ENCODE data around the gene FIGN.

Gene FIGN

GRCh38 chr2:163703386-163703785 lies 32.4 kb downstream of the FIGN start:
- Mint-ChIP-seq H3K4me1 (ENCODE audit: low read depth) (no peaks in the 10 kb centered on the region), H3K27me3 (no peaks in the 10 kb centered on the region), H3K36me3 (ENCODE audit: low read depth) (no peaks in the 10 kb centered on the region), H3K9me3 (no peaks in the 10 kb centered on the region), H3K27ac (no peak overlapping the region), H3K4me3 (no peak overlapping the region)

GRCh38 chr2:163701399-163702195 lies 34.2 kb downstream of the FIGN start:
- Mint-ChIP-seq H3K27me3 (no peaks in the 10 kb centered on the region), H3K4me3 (no peak overlapping the region), H3K9me3 (no peaks in the 10 kb centered on the region), H3K27ac (no peak overlapping the region), H3K4me1 (ENCODE audit: low read depth) (no peaks in the 10 kb centered on the region), H3K36me3 (ENCODE audit: low read depth) (no peaks in the 10 kb centered on the region)

- Mint-ChIP-seq H3K36me3 (ENCODE audit: low read depth) (no peaks in the 10 kb centered on the region), H3K4me1 (ENCODE audit: low read depth) (no peaks in the 10 kb centered on the region), H3K27me3 (no peaks in the 10 kb centered on the region), H3K9me3 (no peaks in the 10 kb centered on the region), H3K27ac (no peak overlapping the region), H3K4me3 (no peak overlapping the region)
These were observed 37.0 kb downstream of the FIGN start for GRCh38 chr2:163698857-163699256.

- peaks cover 4% of the 10 kb centered on the region for H3K9me3 Mint-ChIP-seq
- H3K4me3 Mint-ChIP-seq, result no peak overlapping the region
- H3K27me3 Mint-ChIP-seq, result no peaks in the 10 kb centered on the region
- no peak overlapping the region for H3K27ac Mint-ChIP-seq
- H3K36me3 Mint-ChIP-seq (ENCODE audit: low read depth), result no peaks in the 10 kb centered on the region
- H3K4me1 Mint-ChIP-seq (ENCODE audit: low read depth), result no peaks in the 10 kb centered on the region
These were observed 37.8 kb downstream of the FIGN start for GRCh38 chr2:163697846-163698637.

GRCh38 chr2:163697429-163697828 lies 38.4 kb downstream of the FIGN start:
- Mint-ChIP-seq H3K9me3 (peaks cover 7% of the 10 kb centered on the region), H3K36me3 (ENCODE audit: low read depth) (no peaks in the 10 kb centered on the region), H3K27ac (no peak overlapping the region), H3K4me3 (no peak overlapping the region), H3K27me3 (no peaks in the 10 kb centered on the region), H3K4me1 (ENCODE audit: low read depth) (no peaks in the 10 kb centered on the region)

GRCh38 chr2:163693484-163693883 lies 42.3 kb downstream of the FIGN start:
- H3K27ac Mint-ChIP-seq, result no peak overlapping the region
- H3K27me3 Mint-ChIP-seq, result no peaks in the 10 kb centered on the region
- H3K9me3 Mint-ChIP-seq, result peaks cover 7% of the 10 kb centered on the region
- H3K4me1 Mint-ChIP-seq (ENCODE audit: low read depth), result no peaks in the 10 kb centered on the region
- H3K36me3 Mint-ChIP-seq (ENCODE audit: low read depth), result no peaks in the 10 kb centered on the region
- H3K4me3 Mint-ChIP-seq, result no peak overlapping the region

- Mint-ChIP-seq H3K9me3 (peaks cover 11% of the 10 kb centered on the region), H3K4me1 (ENCODE audit: low read depth) (no peaks in the 10 kb centered on the region), H3K4me3 (no peak overlapping the region), H3K27me3 (no peaks in the 10 kb centered on the region), H3K27ac (no peak overlapping the region), H3K36me3 (ENCODE audit: low read depth) (no peaks in the 10 kb centered on the region)
These were observed 43.0 kb downstream of the FIGN start for GRCh38 chr2:163692611-163693482.

GRCh38 chr2:163692081-163692480 lies 43.7 kb downstream of the FIGN start:
- Mint-ChIP-seq H3K4me1 (ENCODE audit: low read depth) (no peaks in the 10 kb centered on the region), H3K27ac (no peak overlapping the region), H3K36me3 (ENCODE audit: low read depth) (no peaks in the 10 kb centered on the region), H3K4me3 (no peak overlapping the region), H3K9me3 (peaks cover 11% of the 10 kb centered on the region), H3K27me3 (no peaks in the 10 kb centered on the region)

- H3K4me1 Mint-ChIP-seq (ENCODE audit: low read depth), result no peaks in the 10 kb centered on the region
These were observed 44.9 kb downstream of the FIGN start for GRCh38 chr2:163690896-163691295.

GRCh38 chr2:163687217-163687616 lies 48.6 kb downstream of the FIGN start:
- peaks cover 5% of the 10 kb centered on the region for H3K9me3 Mint-ChIP-seq
- H3K27me3 Mint-ChIP-seq, result no peaks in the 10 kb centered on the region
- H3K27ac Mint-ChIP-seq, result no peak overlapping the region
- no peaks in the 10 kb centered on the region for H3K36me3 Mint-ChIP-seq (ENCODE audit: low read depth)
- no peaks in the 10 kb centered on the region for H3K4me1 Mint-ChIP-seq (ENCODE audit: low read depth)
- no peak overlapping the region for H3K4me3 Mint-ChIP-seq

More at GRCh38 chr2:163690896-163691295, 44.9 kb downstream of the FIGN start:
- peaks cover 11% of the 10 kb centered on the region for H3K9me3 Mint-ChIP-seq
- H3K27me3 Mint-ChIP-seq, result no peaks in the 10 kb centered on the region
- no peak overlapping the region for H3K27ac Mint-ChIP-seq
- H3K4me3 Mint-ChIP-seq, result no peak overlapping the region
- H3K36me3 Mint-ChIP-seq (ENCODE audit: low read depth), result no peaks in the 10 kb centered on the region

- Mint-ChIP-seq H3K27ac (no peak overlapping the region), H3K27me3 (no peaks in the 10 kb centered on the region), H3K9me3 (peaks cover 5% of the 10 kb centered on the region), H3K4me3 (no peak overlapping the region), H3K36me3 (ENCODE audit: low read depth) (no peaks in the 10 kb centered on the region), H3K4me1 (ENCODE audit: low read depth) (no peaks in the 10 kb centered on the region)
These were observed 49.5 kb downstream of the FIGN start for GRCh38 chr2:163686289-163686688.

GRCh38 chr2:163682695-163683094 lies 53.1 kb downstream of the FIGN start:
- H3K36me3 Mint-ChIP-seq (ENCODE audit: low read depth), result no peaks in the 10 kb centered on the region
- H3K9me3 Mint-ChIP-seq, result peaks cover 5% of the 10 kb centered on the region
- no peaks in the 10 kb centered on the region for H3K27me3 Mint-ChIP-seq
- H3K27ac Mint-ChIP-seq, result no peak overlapping the region
- H3K4me3 Mint-ChIP-seq, result no peak overlapping the region
- no peaks in the 10 kb centered on the region for H3K4me1 Mint-ChIP-seq (ENCODE audit: low read depth)

GRCh38 chr2:163681745-163682144 lies 54.1 kb downstream of the FIGN start:
- no peak overlapping the region for H3K4me3 Mint-ChIP-seq
- no peak overlapping the region for H3K27ac Mint-ChIP-seq
- peaks cover 5% of the 10 kb centered on the region for H3K9me3 Mint-ChIP-seq
- no peaks in the 10 kb centered on the region for H3K36me3 Mint-ChIP-seq (ENCODE audit: low read depth)
- H3K27me3 Mint-ChIP-seq, result no peaks in the 10 kb centered on the region
- H3K4me1 Mint-ChIP-seq (ENCODE audit: low read depth), result no peaks in the 10 kb centered on the region

- no peaks in the 10 kb centered on the region for H3K36me3 Mint-ChIP-seq (ENCODE audit: low read depth)
- peaks cover 4% of the 10 kb centered on the region for H3K9me3 Mint-ChIP-seq
These were observed 60.4 kb downstream of the FIGN start for GRCh38 chr2:163675388-163675787.

GRCh38 chr2:163673522-163673921 lies 62.3 kb downstream of the FIGN start:
- no peak overlapping the region for H3K27ac Mint-ChIP-seq
- no peak overlapping the region for H3K4me3 Mint-ChIP-seq
- no peaks in the 10 kb centered on the region for H3K9me3 Mint-ChIP-seq
- H3K4me1 Mint-ChIP-seq (ENCODE audit: low read depth), result no peaks in the 10 kb centered on the region
- H3K36me3 Mint-ChIP-seq (ENCODE audit: low read depth), result no peaks in the 10 kb centered on the region
- no peaks in the 10 kb centered on the region for H3K27me3 Mint-ChIP-seq

More at GRCh38 chr2:163675388-163675787, 60.4 kb downstream of the FIGN start:
- H3K27me3 Mint-ChIP-seq, result no peaks in the 10 kb centered on the region
- H3K4me1 Mint-ChIP-seq (ENCODE audit: low read depth), result no peaks in the 10 kb centered on the region
- H3K4me3 Mint-ChIP-seq, result no peak overlapping the region
- no peak overlapping the region for H3K27ac Mint-ChIP-seq
